NCI-H1092 (cell line): ENCODE data around the gene DUXA.
"Not testable (repeated sequence)": the region's sequence is repeated elsewhere in the genome, so short reads cannot be mapped to it uniquely, and the experiment has no call there.

Source experiments
- DNase-seq: peaks from one replicate; lab custom pipeline; 2025; lab: John Stamatoyannopoulos, UW

DUXA gene

DNA sequence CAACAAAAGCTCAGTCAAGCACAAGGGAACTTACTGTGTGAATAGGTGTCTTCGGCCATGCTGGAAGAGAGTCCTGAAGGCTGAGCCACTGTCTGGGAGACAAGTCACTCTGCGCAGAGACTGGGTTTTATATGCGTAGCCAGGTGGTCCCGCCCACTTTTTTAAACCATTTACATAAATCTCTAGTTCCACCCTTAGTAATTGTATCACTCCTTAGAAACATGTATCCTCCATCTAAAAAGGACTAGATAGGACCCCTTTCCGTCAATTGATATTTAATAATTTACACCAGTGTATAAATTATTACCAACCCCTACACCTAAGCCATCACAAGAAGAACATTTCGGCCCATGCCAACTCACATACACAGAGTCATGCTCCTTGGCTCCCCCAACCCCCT, at the start of gene DUXA:
DUXA (minus strand) TSS at position 101 of the 400 bp plus-strand sequence; CDS start at position 59, 42 bp downstream.
- no peak for DNase-seq

DNA sequence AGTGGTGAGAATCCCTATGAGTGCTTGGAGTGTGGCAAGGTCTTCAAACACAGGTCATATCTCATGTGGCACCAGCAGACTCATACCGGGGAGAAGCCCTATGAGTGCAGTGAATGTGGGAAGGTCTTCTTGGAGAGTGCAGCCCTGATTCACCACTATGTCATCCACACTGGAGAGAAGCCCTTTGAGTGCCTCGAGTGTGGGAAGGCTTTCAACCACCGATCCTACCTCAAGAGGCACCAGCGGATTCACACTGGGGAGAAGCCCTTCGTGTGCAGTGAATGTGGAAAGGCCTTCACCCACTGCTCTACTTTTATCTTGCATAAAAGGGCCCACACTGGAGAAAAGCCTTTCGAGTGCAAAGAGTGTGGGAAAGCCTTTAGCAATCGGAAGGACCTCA, 44.8 kb upstream of the DUXA start:
- no peak for DNase-seq

DNA sequence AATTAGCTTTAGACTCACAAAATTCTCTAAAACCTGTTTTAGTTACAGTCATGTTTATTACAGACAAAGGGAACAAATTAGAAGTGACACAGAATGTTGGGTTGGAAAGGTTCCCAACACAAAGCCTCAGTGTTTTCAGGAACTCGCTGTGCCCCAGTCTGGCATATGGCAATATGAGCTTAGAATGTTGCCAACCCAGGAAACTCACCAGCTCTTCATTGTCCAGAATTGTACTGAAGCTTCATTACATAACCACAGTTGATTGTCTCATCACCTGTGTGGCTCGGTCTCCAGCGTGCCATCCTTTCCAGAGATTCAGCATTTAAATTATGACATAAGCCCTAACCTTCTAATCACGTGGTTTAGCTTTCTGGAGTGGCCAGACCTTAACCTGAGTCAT, 43.1 kb upstream of the DUXA start:
- DNase-seq = no peak

DNA sequence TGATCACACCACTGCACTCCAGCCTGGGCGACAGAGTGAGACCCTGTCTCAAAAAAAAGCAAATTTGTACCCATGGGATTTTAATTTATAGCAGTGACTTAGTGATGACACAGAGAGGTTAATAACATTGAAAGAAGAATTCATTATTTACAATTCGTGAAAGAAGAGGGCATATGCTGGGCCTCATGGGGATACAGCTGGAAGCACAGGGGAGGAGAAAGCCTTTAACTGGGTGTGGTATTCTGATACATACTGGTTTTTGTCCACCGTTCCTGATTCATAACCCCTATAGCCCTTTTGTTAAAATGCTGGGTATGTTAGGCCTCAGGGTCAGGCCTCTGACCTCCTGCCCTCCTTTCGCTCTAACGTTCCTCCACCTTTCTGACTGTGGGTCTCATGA, 34.9 kb upstream of the DUXA start:
- DNase-seq = no peak

DNA sequence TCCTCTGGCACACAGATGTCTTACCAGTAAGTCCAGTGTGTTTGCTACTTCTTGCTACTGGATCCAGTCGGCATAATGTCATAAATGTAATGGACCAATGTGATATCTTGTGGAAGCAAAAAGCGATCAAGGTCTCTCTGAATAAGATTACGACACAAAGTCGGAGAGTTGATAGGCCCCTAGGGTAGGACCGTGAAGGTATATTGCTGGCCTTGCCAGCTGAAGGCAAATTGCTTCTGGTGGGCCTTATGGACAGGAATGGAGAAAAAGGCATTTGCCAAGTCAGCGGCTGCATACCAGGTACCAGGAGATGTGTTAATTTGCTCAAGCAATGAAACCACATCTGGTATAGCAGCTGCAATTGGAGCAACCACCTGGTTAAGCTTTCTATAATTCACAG, 30.6 kb upstream of the DUXA start:
- not testable (repeated sequence) for DNase-seq

DNA sequence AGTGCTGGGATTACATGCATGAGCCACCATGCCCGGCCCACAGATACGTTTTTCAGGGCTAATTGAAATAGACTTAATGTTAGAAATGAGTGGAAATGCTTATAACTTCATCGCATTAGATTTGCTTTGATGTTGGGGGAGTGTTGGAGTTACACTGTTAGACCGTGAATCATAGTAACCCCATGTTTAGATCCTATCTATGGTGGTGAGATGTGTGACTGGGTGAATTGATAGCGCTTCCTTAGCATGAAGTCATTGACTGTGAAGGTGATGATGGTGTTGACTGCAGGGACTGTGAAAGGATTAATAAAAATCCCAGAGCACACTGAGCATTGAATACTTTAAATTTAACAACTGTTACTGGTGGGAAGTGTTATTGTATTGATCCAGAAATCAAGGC, 25.7 kb upstream of the DUXA start:
- DNase-seq = no peak

DNA sequence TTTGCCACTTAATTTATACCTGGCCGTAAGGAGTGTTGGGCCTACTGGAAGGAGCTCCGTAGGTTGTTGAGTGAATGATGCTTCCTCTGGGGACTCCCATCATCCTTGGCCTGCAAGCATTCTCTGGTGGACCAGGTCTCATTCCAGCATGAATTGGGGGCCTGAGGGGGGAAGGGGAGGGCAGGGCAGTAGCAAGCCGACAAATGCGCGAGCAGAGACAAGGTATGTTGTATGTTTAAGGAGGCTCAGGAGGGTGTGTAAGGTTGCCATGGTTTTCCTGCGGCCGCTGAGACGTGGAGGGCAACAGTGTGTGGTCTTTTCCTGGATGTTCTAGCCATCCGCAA, 24.8 kb upstream of the DUXA start:
- no peak for DNase-seq

DNA sequence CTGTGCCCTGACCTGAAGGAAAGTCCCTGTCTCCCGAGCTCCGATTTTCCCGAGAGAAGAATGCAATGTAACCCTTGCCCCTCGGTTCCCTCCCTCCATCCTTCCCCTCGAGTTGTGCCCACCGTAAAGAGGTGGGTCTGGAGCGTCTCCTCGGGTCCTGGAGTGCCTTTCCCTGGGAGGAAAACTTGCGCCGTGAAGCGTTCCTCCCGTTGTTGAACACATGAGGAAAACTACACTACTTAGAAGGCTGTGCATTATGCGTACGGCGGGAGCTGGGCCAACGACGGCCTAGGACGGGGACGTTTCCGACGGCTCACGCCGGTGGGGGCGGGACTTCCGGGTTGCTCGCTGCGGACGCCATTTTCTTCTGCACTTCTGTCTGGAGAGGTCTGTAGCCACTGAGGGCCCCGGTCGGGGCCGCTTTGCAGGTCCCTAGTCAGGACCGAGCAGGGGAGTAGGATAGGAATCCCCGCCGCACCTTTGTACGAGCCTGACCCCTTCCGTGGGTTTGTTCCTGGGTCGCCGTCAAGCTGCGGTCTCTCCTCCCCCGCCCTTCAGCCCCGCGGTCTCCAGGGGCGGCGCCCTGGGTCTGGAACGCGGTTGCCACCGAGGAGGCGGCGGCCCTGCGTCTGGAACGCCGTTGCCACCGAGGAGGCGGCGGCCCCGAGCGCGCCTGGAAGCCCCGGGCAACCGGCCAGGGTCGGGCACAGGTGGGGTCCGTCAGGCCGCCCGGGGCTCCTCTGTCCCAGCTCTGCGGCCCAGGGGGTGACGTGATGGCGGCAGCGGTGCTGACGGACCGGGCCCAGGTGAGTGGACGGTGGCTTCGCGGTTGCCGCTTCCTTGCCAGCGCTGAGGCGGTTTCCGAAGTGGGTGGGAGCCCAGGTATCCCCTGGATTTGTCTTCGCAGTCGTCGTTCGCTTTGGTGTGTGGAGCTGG, 24.1 kb upstream of the DUXA start, which contains the start of gene ZNF264:
ZNF264 (plus strand) TSS at position 360 of the 936 bp plus-strand sequence; CDS start at position 774, 414 bp downstream.
- peak; percentile 71 for DNase-seq

DNA sequence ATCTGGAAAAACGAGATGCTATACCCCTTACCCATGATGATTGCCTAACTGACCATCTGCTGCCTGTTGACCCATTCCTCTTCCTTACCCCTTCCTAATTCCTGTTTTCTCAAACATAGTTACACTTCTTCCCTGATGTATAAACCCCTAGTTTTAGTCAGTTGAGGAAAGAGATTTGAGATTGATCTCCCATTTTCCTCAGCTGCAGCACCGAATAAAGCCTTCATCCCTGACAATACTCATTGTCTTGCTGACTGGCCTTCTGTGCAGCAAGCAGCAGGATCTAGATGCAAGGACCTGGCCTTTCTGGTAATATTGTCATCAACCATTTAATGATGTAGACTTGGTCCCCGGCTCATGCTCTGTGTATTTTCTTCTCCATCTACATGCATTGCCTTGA, 23.0 kb upstream of the DUXA start:
- no peak for DNase-seq

DNA sequence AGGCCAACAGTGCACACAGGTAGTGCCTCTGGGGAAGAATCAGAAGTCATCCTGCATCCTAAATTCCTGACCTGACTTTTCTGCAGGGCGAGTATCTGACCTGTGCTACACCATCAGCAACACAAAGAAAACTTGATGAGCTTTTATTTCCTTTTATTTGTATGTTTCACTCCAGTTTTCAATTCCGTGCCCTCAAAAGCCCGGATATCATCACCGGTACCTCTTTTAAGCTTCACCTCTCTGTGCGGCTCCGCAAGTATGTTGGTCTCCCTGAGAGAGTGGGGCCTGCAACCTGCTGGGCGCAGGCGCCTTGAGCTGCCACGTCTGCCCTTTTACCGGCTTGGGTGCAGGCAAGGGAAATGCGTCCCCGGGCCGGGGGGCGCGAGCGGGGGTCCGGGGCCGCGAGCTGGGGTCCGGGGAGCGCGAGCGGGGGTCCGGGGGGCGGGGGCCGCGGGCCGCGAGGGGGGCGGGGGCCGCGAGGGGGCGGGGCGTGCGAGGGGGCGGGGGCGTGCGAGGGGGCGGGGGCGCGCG, 4.3 kb upstream of the DUXA start:
- DNase-seq = no peak

DNA sequence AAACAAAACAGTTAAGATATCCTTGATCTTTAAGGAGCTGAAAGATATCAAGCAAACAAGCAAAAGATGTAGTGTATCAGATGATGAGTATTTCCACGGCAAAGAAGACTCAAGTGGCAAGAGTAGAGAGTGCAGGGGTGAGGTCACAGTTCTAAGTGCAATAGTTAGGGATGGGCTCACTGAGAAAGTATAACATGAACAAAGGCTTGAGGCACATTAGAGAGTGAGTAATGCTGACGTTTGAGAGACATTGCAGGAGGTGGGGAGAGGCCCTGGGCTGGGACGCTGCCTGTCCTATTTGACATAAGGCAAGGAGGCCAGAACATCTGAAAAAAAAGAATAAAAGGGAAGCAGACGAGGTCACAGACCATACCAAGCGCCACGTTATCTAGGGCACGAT, 1.4 kb downstream of the DUXA start:
- no peak for DNase-seq

DNA sequence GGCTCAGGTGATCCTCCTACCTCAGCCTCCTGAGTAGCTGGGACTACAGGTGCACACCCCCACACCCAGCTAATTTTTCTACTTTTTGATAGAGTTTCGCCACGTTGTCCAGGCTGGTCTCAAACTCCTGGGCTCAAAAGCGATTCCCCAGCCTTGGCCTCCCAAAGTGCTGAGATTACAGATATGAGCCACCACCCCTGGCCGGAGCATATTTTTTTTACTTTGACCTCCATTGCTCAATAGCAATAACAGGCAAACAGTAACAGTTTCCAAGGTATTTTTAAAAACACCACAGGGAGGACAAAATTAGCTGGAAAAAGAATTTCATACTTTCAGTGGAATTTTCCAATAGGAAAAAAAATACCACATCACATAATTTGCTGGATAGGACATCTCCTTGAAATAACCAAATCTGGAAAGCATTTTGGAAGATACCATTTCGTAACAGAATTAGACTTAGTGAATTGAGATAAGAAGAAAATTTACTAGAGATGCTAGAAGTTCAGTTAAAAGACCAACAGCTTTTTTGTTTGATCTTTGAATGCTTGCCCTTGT, 5.2 kb downstream of the DUXA start:
- no peak for DNase-seq

DNA sequence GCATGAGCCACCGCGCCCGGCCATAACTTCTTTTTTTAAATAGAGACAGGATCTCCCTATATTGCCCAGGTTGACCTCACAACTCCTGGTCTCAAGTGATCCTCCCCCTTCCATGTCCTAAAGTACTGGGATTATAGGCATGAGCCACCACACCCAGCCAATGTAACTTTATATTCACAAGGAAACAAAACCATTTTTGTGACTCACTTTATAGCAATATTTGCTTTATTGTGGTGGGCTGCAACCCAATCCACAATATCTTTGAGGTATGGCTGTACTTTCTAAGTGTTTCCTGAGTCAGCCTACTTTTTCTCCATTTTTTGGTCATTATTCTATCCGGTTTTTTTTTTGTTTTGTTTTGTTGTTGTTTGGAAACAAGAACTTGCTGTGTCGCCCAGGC, 14.4 kb downstream of the DUXA start:
- no peak for DNase-seq

DNA sequence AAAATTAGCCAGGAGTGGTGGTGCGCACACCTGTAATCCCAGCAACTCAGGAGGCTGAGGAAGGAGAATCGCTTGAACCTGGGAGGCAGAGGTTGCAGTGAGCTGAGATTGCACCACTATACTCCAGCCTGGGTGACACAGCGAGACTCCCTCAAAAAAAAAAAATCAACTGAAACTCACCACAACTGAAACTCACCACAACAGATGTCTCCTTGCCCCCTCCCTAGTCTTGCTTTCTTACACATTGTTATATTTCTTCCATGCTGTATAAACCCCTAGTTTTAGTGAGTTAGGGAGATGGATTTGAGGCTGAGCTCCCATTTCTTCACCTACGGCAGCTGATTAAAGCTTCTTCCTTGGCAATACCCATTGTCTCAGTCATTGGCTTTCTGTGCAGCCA, 25.6 kb downstream of the DUXA start:
- DNase-seq = no peak

DNA sequence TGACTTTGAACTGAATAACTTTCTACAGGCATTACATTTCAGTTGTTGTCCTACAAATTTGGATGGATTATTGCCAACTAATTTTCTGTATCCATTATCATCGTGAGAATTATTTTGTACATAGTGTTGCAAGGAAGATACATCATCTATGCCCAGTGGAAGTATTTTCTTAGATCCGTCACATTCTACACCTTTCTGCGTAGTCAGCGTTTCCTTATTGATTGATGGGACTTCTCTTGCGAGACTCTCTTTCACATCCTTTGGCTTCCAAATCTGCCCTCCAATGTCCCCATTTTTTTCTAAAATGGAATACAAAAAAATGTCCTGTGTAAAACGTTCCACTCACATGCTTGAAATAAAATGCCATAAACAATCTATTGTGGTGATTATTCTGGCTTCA, 31.5 kb downstream of the DUXA start:
- no peak for DNase-seq

DNA sequence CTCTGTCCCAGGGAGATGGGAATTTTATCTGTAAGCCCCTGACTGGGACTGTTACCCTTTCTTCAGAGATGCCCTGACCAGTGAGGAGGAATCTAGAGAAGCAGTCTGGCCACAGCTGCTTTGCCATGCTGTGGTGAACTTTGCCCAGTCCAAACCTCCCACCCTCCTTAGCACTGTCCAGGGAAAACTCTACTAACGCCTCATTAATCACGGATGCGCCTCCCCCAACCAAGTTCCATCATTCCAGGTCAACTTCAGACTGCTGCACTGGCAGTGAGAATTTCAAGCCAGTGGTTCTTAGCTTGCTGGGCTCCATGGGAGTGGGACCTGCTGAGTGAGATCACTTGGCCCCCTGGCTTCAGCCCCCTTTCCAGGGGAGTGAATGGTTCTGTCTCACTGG, 39.9 kb downstream of the DUXA start:
- not testable (repeated sequence) for DNase-seq

DNA sequence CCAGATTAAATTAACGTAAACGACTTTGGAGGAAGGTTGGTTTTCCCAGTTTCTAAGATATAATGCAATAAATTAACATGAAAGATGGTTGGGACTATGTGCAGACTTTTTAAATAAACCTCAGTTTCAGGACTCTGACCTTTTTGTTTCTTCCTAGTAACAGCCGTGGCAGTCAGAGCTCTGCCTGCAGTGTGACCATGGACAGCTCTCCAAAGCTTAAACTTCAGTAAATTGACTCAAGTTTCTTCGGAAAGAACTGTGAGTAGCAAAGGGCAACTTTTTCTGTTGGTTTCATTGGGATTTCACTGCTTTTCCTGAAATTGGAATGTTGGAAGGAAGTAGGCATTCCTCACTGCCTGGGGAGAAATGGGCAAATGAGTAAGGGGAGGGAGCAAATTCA, 43.4 kb downstream of the DUXA start:
- DNase-seq = no peak

DNA sequence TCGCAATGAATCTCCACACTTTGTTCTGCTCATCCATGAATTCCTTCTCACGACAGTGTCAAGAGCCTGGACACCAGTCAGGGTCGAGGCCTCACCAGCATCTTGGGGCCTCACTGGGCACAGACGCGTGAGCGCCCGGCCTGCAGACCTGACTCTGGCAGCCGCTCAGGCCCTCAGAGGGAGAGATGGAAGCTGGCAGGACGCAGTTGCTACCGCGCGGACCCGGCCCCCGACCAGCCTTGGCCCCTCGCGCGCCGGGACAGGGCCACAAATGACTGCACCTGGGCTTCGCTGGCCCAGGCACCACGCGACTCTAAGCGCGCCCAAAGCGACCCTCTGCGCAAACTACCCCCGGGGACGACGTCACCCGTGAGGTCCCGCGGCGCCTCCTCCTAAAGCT, 48.4 kb downstream of the DUXA start:
- DNase-seq = no peak

DNA sequence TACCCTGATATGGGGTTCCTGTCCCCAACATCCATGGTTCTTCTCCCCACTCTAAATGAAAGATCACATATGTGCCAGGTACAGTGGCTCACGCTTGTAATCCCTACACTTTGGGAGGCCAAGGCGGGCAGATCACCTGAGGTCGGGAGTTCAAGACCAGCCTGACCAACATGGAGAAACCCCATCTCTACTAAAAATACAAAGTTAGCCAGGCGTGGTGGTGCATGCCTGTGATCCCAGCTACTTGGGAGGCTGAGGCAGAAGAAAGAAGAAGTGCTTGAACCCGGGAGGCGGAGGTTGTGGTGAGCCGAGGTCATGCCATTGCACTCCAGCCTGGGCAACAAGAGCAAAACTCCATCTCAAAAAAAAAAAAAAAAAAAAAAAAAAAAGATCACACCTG, 53.8 kb downstream of the DUXA start:
- not testable (repeated sequence) for DNase-seq

DNA sequence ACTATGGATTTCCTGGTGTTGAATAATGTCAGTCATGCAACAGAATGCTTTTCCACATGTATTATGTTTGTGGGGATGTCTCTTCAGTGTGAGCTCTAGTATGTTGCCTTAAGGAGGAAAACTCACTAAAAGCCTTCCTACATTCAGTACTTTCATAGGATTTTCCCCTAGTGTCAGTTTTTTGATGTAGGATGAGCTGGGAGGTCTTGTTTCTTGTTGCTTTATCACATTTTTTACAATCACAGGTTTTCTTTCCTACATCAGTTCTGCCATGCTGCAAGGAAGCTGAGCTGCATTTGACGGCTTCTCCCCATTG, 56.0 kb downstream of the DUXA start:
- DNase-seq = no peak

DNA sequence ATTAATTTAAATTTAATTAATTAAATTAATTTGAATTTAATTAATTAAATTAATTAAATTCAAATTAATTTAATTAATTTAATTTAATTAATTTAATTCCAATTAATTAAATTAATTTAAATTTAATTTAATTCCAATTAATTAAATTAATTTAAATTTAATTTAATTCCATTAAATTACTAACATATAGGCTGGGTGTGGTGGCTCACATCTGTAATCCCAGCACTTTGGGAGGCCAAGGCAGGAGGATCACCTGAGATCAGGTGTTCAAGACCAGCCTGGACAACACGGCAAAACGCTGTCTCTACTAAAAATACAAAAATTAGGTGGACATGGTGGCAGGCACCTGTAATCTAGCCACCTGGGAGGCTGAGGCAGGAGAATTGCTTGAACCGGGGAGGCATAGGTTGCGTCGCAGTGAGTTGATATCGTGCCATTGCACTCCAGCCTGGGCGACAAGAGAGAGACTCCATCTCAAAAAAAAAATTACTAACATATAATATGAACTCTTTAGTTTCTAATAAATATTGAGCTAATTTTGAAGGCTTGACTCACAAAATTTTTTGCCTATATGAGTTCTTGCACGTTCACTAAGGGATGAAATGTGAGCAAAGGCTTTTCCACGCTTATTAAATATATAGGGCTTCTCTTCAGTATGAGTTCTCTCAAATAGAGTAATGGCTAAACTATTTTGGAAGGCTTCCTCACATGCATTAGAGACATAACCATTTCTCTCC, 56.5 kb downstream of the DUXA start:
- DNase-seq = no peak

DNA sequence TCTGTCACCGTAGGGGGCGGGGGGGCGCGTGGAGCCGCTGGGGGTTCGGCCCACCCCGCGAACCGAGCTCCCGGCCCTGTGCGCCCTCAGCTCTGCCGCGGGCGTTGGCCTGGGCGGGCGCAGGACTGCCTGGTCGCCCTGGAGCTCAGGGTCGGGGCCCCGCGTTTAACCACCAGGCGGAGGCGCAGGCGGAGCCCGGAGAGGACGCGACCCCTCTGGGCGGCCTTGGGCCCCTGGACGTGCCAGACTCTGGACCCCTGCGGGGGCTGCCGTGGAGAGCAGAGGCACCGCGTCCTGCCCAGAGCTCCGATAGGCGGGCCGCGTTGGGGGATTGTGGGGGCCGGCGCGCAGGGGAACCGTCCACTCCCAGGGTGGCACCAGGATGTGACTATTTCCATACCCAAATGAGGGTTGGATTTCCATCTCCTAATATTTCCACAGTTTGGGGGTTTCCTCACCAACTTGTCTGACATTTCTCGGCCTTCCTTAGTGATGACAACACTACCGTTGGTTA, 60.5 kb downstream of the DUXA start:
- DNase-seq = no peak
